ENCODE results near the gene SPATC1L. TPM values are rescaled to one million over a fixed set of nuclear protein-coding genes. Genes with fewer than 3 reads are reported as not detected.

The SPATC1L gene
- total and polyA plus RNA-seq, 2 of the 8 experiments (the other 6 are each of a cell fraction or from before 2014, with no cell fraction given) = 24.9 to 50.0 TPM

DNA sequence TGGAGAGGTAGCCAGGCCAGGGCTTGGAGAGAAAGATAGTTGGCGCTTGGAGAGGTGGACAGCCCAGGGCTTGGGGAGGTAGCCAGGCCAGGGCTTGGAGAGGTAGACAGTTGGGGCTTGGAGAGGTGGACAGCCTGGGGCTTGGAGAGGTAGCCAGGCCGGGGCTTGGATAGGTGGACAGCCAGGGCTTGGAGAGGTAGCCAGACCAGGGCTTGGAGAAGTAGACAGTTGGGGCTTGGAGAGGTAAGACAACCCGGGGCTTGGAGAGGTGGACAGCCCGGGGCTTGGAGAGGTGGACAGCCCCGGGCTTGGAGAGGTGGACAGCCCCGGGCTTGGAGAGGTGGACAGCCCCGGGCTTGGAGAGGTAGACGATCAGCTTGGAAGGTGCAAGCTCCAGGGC lies 36.6 kb upstream of the SPATC1L start:
- H3K23me2 ChIP-seq (ENCODE audit: low read depth, low read length) = no peaks in the 10 kb centered on the region
- H4K8ac ChIP-seq (ENCODE audit: extremely low read depth, insufficient read depth, low read length) = no peak overlapping the region
- H3K9ac ChIP-seq (replicated peaks in 1 of 4; ENCODE audit: extremely low read depth in 1 of 4, low read depth in 3 of 4, low read length in 3 of 4) = no peak overlapping the region
- peaks cover 3 to 42% of the 10 kb centered on the region in 2 experiments; a peak in 3 of 4 replicates for H3K79me2 ChIP-seq (ENCODE audit: control insufficient read depth in 1 of 2, insufficient read depth in 2 of 2, low read length in 2 of 2)
- no peak overlapping the region for H3K4me2 ChIP-seq (ENCODE audit: insufficient read depth in 1 of 2, low read depth in 2 of 2, low read length in 2 of 2)
- peaks cover 3 to 23% (median 14%) of the 10 kb centered on the region in 4 experiments; a peak in 5 of 8 replicates for H3K36me3 ChIP-seq (ENCODE audit: control insufficient read depth in 2 of 4, insufficient read depth in 4 of 4, low read length in 3 of 4)
- H2BK120ac ChIP-seq (replicated peaks; ENCODE audit: low read depth, low read length) = no peak overlapping the region
- H3K56ac ChIP-seq (replicated peaks; ENCODE audit: insufficient read length, low read depth, low read length) = no peak overlapping the region
- H2AK5ac ChIP-seq (ENCODE audit: low read depth, low read length) = no peak overlapping the region
- H2BK5ac ChIP-seq (ENCODE audit: low read depth, low read length) = no peak overlapping the region
- DNase-seq (ENCODE audit: low read depth in 1 of 2, low spot score in 2 of 2) (no peak), FAIRE-seq (no peak)
- H3K4me1 ChIP-seq (replicated peaks in 1 of 4; ENCODE audit: control insufficient read depth in 3 of 4, insufficient read depth in 4 of 4, low read length in 3 of 4) = peaks cover 0 to 2% (median 0%) of the 10 kb centered on the region in 4 experiments; a peak in 1 of 7 replicates
- WGBS, 2 experiments (ENCODE audit: extremely low coverage in 1 of 2, insufficient coverage in 1 of 2, insufficient read length in 1 of 2, insufficient replicate concordance in 2 of 2, low coverage in 1 of 2, low lambda C conversion rate in 2 of 2, missing lambda C conversion rate in 1 of 2) = 94% methylated on average over 7 of the region's 8 CpGs; no CpG with 5 or more reads in 1 of the 2 experiments
- H3K79me1 ChIP-seq (ENCODE audit: low read depth, low read length) = peaks cover 32% of the 10 kb centered on the region
- no peak overlapping the region for H2AFZ ChIP-seq (ENCODE audit: low read length)
- H4K20me1 ChIP-seq (replicated peaks in 1 of 2; ENCODE audit: control insufficient read depth in 1 of 2, insufficient read depth in 2 of 2, low read length in 2 of 2) = peaks cover 6 to 39% of the 10 kb centered on the region in 2 experiments
- no peak overlapping the region for H3K4ac ChIP-seq (replicated peaks; ENCODE audit: insufficient read length, low read depth, low read length)
- no peak overlapping the region for H3K14ac ChIP-seq (ENCODE audit: insufficient read length)
- no peak overlapping the region for H2BK20ac ChIP-seq (ENCODE audit: low read length)
- no peak overlapping the region for H3K4me3 ChIP-seq (ENCODE audit: extremely low read depth in 1 of 4, insufficient read depth in 2 of 4, low read depth in 3 of 4, low read length in 4 of 4)
- no peaks in the 10 kb centered on the region for H3K27me3 ChIP-seq (replicated peaks in 1 of 4; ENCODE audit: control insufficient read depth in 3 of 4, extremely low read depth in 1 of 4, insufficient read depth in 3 of 4, low read length in 3 of 4)
- no peak overlapping the region for H3K23ac ChIP-seq (ENCODE audit: insufficient read length)
- no peak overlapping the region for H4K5ac ChIP-seq (ENCODE audit: insufficient read length, low read depth, low read length)
- 0 out of 4 replicates have a peak, but pooled peaks cover 2 to 4% of the 10 kb centered on the region in 2 experiments for H3K9me3 ChIP-seq (ENCODE audit: insufficient read depth in 2 of 2, low read depth in 1 of 2, low read length in 1 of 2)
- H2BK15ac ChIP-seq (ENCODE audit: low read length) = no peak overlapping the region
- no peak overlapping the region for H3K27ac ChIP-seq (ENCODE audit: low read depth, low read length)
- CTCF ChIA-PET (ENCODE audit: partially characterized antibody) = interaction anchor here (0.8 kb wide), 1 partner anchor 9 kb away, joined by 3 read pairs; no protein-coding TSS in a partner anchor
- POLR2A ChIA-PET (ENCODE audit: partially characterized antibody) = no interaction called here
- H2BK12ac ChIP-seq (ENCODE audit: low read depth, low read length) = no peak overlapping the region
- no peak overlapping the region for H3K18ac ChIP-seq (ENCODE audit: extremely low read depth, low read length)
- no peak overlapping the region for H4K91ac ChIP-seq (replicated peaks; ENCODE audit: insufficient read length, low read length)
- no peak for TF ChIP-seq SP2 (IDR thresholded peaks at IDR 0.05; ENCODE audit: low read length)
- no peak for TF ChIP-seq HDAC6 (IDR thresholded peaks at IDR 0.05; ENCODE audit: low read depth, low read length)
- TF ChIP-seq SIN3A (conservative IDR thresholded peaks at IDR 0.05 in 1 of 2, IDR thresholded peaks at IDR 0.05 in 1 of 2; ENCODE audit: low read depth in 1 of 2, low read length in 2 of 2) = no peak
- no peak for TF ChIP-seq TCF12 (IDR thresholded peaks at IDR 0.05; ENCODE audit: low read depth, low read length)
- TF ChIP-seq EP300 (IDR thresholded peaks at IDR 0.05; ENCODE audit: borderline replicate concordance in 1 of 2, low read depth in 2 of 2, low read length in 2 of 2) = no peak
- TF ChIP-seq TAF7 (optimal IDR thresholded peaks at IDR 0.05; ENCODE audit: borderline replicate concordance, low read depth, low read length) = no peak
